ENCODE results near the gene SENP3.

- no peak for TF ChIP-seq CTCF (IDR thresholded peaks at IDR 0.05)
- no peak for TF ChIP-seq POLR2A (IDR thresholded peaks at IDR 0.05)
These were observed 49.6 kb upstream of the SENP3 start for GRCh38 chr17:7512105-7512504.

All from testis (tissue), 2 donors.